IPS DF 4.7 (cell line): ENCODE results near the gene PTP4A1.
"Not testable (repeated sequence)": the region's sequence is repeated elsewhere in the genome, so short reads cannot be mapped to it uniquely, and the experiment has no call there.

ENCODE experiments used
- DNase-seq: peaks from one replicate; pipeline ENCODE4 v3.0.0-alpha.2; 2013; ENCODE audit warnings: low spot score; ENCODE audit errors: extremely low read depth

PTP4A1 gene

GRCh38 chr6:63581355-63582013, 9.2 kb downstream of the PTP4A1 start:
- no peak for DNase-seq

GRCh38 chr6:63582579-63583231, 10.4 kb downstream of the PTP4A1 start:
- no peak for DNase-seq

- DNase-seq = no peak
Observed at GRCh38 chr6:63584125-63584514, 11.8 kb downstream of the PTP4A1 start.

DNA sequence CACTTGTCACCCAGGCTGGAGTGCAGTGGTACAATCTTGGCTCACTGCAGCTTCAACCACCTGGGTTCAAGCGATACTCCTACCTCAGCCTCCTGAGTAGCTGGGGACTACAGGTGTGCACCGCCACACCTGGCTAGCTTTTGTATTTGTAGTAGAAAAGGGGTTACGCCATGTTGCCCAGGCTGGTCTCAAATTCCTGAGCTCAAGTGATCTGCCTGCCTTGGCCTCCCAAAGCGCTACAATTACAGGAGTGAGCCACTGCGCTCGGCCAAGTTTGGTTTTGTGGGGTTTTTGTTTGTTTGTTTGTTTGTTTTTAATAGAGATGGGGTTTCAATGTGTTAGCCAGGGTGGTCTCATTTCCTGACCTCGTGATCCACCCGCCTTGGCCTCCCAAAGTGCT, 12.3 kb downstream of the PTP4A1 start:
- no peak for DNase-seq

GRCh38 chr6:63585652-63586051, 13.4 kb downstream of the PTP4A1 start:
- DNase-seq = not testable (repeated sequence)

- no peak for DNase-seq
Observed at GRCh38 chr6:63589952-63590411, 17.7 kb downstream of the PTP4A1 start.

DNA sequence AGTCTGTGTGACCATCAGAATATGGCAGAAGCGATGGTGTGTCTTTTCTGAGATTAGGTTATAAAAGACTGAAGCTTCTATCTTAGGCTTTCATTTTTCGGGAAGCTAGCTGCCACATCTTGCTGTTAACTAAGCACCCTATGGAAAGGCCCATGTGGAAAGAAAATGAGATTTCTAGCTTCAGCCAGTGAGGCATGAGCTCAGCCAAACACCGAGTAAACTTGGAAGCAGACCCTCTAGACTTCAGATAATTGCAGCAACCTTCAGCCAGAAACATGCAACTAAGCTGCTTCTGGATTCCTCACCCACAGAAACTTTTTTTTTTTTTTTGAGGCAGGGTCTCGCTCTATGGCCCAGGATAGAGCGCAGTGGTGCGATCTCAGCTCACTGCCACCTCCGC, 20.6 kb downstream of the PTP4A1 start:
- no peak for DNase-seq

DNA sequence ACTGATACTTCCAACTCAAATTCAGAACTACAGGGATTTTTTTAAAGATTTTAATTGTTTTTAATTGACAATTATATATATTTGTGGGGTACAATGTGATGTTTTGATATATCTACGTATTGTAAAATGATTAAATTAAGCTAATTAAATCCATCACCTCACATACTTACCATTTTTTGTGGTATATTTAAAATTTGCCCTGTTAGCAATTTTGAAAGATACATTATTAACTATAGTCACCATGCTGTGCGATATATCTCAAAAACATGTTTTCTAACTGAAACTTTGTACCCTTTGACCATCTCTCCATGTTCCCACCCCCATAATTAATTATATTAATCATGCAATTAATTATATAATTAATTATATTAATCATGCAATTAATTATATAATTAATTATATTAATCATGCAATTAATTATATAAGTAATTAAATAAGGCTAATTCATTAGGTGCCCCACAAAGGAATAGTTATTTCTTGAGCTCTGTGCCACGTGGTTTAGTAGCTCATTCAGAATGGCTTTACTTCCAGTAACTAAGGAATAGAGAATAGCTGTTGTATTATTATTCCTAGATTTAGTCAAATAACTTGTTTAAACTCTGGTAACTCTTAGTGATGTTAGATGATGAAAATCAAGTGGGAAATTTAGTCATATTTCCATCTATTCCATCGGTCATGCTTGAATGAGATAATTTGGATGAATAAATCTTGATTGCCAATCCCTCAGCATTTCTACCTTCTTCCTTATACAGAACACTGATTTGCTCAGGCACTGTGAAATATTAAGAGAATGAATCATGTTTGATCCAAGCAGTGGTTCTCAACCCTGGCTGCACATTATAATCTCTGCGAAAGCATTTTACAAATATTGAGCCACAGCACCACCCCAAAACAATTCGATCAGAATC, 25.1 kb downstream of the PTP4A1 start:
- DNase-seq = no peak

DNA sequence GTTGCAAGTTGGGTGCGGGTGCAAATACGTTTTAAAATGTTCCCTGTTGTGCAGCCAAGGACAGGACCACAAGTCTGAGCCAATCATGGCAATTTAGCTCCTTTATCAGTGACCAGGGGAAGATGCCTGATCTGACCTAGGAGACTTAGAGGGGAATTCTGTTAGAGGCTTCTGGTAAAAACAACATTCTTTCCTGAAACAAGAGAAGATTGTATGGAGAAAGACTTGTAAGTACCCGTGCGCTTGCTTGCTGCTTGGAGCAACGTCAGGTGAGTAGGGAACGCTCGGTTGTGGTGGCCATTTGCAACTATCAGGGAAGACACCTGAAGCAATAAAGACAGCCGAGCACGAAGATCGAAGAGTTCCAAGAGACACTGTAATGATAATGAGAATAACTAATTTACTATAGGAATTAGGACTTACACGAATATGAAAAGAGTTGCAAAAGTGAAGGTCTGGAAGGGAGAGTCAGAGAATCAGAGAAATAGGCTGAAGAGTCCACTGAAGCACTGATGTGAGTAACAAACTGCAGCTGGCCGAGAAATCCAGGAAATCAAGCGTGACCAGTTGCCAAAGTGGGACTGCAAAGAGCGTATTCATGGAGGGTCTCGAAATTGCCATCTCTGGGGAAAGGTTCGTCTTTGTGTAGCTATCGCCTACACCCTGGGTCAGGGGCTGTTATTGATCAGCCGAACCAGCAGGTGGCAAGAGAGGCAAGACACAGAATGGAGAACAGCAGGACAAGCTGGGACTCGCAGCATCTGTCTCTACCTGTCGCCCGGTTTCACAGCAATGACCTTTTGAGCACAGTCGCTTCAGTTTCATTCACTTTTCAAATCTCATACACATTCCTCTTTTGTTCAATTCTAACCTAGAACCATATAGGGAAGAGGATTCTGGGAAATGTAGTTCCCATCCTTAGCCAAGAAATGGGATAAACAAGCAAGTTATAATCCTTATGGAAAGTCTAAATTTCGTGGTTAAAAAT, 26.1 kb downstream of the PTP4A1 start:
- DNase-seq = no peak

DNA sequence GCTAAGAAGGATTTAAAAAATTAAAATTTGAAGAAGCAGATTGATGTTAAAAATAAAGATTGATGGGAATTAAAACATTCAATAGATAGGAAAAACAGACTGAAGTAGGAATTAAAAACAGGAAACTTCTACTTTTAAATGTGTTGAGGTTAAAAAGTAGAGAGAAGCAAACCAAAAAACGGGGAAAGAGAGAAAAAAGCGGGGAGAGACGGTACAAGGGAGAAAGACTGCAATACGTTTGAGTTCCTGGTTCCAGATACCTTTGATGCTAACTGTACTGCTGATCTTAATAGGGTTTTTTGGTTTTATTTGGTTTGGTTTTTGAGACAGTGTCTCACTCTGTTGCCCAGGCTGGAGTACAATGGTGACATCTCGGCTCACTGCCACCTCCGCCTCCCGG, 27.0 kb downstream of the PTP4A1 start:
- DNase-seq = no peak

GRCh38 chr6:63600136-63600535, 27.9 kb downstream of the PTP4A1 start:
- DNase-seq = no peak

GRCh38 chr6:63609231-63609630, 37.0 kb downstream of the PTP4A1 start:
- DNase-seq = no peak

- no peak for DNase-seq
Observed at GRCh38 chr6:63610944-63611343, 38.7 kb downstream of the PTP4A1 start.

- DNase-seq = no peak
Observed at GRCh38 chr6:63611560-63611959, 39.3 kb downstream of the PTP4A1 start.

DNA sequence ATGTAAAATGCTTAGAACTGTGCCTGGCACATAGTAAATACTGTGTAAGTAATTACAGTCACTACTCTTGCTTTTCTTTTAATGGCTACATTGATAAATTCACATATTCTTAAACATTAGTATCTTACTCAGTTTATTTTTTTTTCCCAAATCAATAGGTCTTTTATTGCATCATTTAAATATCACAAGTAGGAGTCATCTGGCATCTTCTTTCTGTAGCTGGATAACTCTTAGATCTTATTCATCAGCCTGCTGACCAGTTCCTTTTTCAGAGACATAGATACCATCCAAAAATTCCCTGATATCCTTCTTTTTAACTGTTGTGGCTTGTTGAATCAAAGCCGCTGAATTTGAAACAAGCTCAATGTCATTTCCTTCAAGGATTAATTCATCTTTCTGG, 43.3 kb downstream of the PTP4A1 start:
- no peak for DNase-seq
